ENCODE results near the gene GPC3. TPM values are rescaled to one million over a fixed set of nuclear protein-coding genes. Genes with fewer than 3 reads are reported as not detected.
"Not testable (repeated sequence)": the region's sequence is repeated elsewhere in the genome, so short reads cannot be mapped to it uniquely, and the experiment has no call there.

Gene GPC3
- polyA plus RNA-seq, 12 donors = 274 to 737 (median 386) TPM

DNA sequence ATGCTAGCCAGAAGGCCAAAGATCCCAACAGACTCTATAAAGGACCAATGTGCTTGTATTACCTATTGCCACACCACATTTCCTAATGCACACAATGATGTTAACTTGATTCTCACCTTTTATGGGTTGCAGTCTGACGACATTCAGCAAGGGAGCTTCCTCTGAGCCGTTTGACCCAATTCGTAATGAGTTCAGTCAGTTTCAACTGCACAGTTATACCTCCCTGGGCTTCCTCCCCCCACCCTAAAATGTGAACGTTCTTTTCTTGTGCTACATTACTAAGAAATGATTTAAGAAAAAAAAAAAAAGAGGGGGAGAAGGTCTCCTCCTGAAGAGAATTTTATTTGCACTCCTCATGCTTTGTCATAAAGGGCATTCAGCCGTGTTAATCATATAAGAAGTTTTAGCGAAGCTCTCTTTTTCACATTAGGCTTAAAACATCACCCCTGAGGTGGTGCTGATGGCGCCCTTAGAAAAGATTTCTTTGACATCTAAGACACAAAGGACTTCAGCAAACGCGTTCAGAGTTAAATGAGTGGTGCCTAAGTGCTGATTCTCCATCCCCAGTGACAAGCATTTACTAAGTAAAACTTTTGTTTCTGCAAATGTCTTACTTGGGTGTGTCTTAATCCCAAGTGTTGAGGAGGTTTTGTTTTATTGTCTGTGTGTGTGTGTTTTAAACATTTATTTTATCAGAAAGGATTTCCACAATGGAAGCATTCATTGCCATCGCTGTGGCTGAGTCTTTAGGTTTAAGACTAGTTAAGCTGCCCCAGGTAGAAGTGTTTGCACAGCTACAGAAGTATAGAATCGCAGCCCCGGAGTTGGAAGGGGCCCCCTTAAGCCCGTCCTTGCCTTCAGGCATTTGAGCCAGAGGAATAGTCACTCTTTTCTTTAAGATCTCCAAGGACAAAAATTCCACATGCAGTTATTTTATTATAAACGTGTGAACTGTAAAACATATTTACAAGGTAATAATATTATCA lies 15.2 kb upstream of the GPC3 start:
- no peak for DNase-seq

DNA sequence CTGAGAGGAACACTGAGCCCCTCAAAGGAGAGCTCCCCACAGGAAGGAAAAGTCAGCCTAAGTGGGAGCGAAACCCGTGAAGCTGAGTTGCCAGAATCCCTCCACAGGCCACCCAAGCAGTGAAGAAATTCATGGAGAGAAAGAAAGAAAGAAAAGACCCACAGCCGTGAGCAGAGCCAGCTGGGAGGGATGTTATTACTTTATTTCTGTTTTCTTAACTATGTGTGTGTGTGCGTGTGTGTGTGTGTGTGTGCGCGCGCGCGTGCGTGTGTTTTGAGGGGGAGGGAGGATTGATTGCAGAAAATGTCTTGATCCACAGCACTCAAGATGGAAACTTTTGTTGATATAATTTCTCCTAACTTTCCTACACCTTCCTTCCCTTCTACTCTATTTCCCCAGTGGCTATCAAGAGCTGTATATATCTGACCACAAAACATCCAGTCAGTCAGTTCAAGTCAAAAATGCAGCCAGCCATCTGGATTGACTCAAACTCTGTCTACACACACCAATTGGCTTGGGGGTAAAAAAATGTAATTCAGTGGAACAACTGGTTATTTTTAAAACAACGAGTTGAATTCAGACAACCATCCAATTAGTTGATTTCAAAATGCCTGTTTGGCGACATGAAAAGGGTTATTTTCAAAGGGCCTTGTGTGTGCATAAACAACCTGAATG lies 13.8 kb upstream of the GPC3 start:
- DNase-seq = no peak

DNA sequence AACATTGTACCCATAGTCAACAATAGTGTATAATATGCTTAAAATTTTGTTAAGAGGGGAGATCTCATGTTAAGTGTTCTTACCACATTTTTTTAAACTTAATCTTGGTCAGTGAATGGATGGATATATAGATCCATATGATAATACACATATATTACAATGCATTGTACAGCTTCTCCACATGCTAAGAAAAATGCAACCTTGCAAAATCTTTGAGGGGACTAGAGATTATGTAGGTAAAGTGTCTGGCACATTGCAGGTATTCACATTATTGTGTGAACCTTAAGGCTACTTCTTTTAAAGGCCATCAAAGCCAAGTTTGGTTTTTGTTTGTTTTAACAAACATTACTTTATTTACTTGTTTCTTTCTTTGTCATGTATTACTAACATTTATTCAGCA lies 10.4 kb upstream of the GPC3 start:
- DNase-seq = no peak

DNA sequence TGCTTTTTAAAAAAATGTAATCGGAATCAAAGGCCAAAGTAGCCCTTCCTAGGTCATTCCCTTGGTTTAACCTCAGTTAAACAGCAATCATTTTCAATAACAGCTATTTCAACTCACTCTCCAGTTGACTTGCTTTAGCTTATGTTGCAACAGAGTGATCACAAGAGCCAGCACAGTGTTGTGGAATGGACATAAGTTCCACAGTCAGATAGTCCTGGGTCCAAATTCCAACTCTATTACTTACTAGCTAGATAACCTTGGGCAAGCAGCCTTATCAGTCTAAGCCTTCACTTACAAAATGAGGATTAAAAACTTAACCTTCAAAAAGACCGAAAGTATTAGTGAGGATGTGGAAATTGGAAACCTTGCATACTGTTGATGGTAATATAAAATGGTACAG lies 9.2 kb upstream of the GPC3 start:
- DNase-seq = no peak

DNA sequence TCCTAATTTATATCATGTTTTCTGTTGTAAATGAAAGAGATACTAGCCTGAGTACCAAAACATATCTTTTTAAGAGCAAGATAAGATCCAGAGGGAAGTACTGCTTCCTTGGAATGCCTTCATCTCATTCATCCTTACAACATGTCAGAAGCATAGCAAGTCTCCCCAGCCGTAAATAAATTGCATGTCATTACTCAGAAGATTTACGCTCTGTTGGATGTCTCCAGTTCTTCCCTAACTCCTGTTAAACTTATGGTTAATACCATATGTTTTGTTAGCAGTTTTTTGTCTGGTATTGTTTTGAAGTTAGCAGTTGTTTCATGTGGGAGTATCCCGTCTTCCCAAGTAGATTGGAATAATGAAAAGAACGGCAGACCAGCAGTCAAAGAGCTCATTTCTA lies 7.5 kb upstream of the GPC3 start:
- DNase-seq = no peak

DNA sequence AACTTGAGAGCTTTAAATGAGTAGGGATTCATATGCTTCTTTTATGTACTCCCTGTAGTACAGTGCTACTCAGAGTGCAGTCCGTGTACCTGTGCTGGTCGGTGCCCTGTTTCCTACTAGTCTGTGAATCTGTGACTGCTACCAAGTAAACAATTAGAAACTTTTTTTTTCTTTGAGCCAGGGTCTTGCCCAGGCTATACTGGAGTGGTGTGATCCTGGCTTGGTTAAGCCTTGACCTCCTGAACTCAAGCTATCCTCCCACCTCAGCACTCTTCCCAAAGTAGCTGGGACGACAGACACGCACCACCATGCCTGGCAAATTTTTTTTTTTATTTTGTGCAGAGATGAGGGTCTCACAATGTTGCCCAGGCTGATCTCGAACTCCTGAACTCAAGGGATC lies 6.4 kb upstream of the GPC3 start:
- DNase-seq = no peak

DNA sequence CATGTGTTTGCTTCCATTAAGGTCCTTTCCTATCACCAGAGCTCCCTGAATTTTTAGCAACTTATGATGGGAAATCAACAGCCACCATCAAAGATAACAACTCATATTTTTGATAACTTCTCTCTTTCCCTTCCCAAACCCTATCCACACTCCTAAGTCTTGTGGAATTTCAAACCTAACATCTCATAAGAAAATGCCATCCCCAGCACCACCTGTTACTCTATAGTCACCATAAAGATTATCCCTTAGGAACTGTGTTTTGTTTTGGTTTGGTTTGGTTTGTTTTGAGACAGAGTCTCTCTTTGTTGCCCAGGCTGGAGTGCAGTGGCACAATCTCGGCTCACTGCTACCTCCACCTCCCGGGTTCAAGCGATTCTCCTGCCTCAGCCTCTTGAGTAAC lies 5.7 kb upstream of the GPC3 start:
- not testable (repeated sequence) for DNase-seq

DNA sequence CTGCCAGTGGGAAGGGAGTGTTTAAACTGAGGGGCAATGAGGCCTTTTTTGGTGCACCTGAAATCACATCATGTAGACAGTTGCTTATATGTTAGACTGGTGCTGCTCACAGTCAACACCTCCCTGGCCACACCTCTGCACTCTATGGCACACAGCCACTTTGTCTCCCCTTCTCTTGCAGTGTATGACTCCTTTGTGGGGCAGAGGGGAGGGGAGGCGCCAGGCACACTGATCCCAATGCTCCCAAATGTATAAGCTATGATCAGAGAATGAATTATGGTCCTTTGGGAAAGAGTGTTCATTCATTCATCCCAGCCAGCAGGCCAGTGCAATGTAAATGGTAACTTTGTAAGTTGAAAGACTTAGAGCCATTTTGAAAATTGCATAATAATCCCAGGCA lies 4.6 kb upstream of the GPC3 start:
- no peak for DNase-seq

DNA sequence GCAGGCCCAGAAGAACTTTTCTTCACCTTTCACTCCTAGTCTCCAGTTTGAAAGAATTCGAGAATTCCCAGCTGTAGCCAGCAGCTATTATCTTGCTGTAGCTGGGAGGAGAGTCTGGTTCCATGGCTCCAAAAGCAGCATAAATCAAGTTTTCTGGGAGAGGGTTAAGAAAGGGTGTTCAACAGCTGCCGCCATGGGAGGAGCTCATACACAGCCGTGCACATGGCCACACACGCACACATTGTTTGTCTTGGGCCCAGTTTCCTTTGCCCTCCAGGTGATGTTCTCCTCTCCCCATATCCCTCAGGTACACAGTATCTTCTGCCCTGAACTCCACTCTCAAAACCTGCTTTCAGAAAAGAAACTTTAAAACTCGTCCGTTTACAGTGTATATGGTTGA lies 4.1 kb upstream of the GPC3 start:
- DNase-seq = no peak

DNA sequence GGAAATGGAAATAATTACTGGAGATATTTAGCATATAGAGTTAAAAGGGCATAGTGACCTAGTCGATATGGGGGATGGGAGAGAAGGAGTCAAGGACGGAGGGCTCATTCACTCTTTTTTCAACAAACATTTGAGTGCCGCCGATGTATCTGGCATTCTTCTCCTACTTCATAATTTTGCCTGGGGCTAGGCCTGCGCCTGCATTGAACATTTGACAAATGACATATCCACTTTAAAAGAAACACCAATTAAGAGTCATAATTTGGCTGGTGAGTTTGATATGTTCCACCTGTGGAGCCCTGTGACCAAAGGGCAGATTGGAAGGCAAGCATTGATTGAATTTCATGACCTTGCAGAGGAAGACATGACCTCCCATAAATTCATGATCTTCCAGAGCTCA lies 2.6 kb upstream of the GPC3 start:
- no peak for DNase-seq

DNA sequence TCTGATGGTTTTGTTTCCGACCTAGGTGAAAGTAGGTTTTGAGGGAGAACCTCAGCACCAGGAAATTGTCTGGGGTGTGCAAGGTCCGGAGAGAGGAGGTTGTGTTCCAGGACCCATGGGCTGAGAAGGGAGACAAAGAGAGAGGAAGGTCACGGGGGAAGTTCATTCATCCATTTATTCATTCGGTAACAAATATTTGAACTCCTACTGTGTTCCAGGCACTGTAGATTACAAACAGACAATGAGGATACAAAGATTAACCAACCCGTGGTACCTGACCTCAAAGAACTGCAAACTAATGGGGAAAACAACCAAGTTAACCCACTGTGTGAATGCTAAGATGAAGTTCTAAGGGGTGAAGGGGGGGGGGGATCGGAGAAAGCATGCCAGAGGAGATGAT lies 1.8 kb upstream of the GPC3 start:
- DNase-seq = no peak

DNA sequence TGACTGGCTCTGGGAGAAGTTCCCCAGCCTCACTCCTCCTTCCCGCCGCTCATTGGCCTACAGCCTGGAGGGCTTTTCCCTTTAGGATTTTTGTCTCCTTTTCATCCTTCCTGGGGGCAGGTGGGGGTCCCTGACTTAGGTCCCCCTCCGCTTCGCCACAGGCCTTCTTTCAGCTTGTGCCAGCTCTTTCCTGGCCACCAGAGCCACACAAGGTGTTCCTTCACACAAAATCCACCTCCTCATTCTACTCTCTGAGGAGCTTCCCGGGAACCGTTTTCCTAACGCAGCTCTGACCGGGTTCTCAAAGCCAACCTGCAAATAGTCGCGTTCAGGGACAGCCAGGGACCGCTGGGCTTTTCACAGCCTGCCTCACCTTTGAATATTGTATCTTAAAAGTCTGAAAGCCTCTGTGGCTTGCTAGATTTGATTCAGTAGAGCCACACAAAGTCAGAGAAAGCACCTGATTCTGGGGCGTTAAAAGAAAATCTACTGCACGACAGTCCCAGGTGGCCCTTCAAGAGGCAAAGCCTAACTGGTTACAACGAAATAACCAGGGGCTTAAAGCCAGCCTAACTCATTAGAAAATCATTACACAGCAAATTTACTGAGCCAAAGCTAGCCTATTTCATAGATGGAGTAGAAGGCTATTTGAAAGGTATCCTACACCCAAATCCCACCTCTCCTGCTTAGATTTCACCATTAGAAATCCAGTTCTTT lies 731 bp upstream of the GPC3 start:
- DNase-seq = no peak

DNA sequence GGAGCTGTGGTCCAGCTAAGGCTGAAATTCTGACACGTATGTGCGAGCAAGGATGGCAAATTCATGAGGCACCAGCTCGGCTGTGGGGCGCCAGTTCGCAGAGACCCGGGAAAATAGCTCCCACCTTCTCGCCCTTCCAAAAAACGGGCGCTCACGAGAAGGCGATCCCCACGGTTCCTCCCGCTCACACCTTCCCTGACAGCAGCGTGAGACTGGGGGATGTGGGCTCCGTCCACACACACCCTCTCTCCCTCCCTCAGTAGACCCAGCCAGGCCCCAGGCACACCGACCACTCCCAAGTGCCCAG lies 584 bp downstream of the GPC3 start:
- DNase-seq = no peak

DNA sequence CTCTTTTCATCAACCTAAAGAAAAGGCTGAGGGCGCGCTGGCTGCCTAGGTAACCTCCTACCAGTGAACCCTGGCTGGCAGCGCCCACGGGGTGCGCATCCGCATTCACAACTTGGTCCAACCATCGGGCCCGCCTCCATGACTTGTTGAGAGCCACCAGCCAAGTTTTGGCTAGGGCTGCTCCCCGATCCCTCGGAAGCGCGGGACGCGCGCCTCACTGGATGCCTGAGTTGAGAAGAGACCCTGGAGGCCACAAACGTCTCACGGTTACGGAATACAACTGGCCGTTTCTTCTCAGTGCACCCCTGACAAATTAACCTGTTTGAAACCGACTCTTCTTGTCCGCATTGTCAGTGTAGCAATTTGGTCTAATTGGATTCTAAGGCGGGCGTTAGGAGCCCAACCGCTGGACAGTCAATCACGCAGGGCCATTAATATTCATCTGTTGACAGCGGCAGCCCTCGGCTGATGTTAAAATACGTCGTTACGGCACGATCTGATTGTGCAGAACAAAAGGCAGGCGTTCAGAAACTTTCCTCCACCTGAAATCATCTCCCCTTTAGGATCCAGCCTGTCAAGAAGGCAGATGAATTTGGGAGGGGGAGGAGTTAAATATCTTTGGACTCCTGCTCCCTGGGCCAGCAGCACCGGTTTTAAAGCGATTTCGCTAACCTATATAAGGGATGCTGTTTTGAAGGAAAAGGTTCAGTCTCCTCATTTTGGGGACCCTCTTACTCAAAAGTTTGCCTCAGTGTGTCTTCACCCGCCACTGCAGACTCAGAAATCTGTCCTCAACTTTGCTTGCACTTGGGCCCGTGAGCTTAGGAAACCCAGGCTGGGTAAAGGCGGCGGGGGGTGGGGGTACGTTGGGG lies 1.2 kb downstream of the GPC3 start:
- DNase-seq = no peak

DNA sequence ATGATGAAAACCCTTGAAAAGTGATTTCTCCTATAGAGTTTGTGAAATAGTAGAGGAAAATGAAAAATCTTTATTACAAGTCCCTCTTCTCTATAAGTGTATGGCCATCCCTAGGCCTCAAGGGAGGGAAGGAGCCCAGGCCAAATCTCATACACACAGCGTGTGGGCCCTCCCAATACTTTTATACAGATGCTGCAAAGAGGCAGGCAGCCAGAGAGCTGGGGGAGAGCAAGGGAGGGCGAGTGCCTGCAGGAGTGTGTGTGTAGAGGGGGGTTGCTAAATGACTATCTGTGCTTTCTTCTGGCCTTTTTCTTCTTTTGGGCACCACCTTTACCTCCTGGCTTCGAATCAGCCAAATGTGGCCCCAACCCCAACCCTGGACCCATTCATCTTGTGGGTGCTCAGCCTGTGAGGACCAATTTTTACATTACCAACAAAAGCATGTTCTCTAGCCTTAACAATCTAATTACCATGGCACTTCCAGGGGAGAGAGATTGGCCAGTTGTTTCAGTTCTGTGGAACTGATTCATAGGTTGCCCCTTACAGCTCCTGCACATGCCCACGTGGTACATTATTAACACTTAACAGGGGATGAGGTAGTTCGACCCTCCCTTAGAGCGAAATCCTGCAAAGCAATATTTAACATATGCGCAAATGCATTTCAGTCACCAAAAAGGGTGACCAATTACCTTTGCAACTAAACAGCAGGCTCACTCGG lies 2.0 kb downstream of the GPC3 start:
- DNase-seq = no peak

DNA sequence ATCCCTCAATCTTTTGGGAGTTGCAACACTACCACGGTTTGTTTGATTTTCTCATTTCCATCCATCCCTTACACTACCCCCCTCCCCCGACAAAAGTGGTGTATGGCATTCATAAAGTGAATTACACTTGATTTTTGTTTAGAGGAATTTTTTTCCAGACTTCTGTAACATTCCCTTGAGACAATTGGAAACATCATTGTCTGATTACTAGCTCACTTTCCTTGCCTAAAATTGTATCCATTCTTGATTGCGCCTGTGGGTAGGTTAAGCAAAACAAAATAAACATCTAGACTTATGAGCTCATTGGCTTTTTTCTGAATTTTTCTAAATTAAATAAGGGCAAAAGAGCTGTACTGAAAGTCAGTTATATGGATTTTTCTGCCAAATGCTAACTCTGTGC lies 3.5 kb downstream of the GPC3 start:
- no peak for DNase-seq

DNA sequence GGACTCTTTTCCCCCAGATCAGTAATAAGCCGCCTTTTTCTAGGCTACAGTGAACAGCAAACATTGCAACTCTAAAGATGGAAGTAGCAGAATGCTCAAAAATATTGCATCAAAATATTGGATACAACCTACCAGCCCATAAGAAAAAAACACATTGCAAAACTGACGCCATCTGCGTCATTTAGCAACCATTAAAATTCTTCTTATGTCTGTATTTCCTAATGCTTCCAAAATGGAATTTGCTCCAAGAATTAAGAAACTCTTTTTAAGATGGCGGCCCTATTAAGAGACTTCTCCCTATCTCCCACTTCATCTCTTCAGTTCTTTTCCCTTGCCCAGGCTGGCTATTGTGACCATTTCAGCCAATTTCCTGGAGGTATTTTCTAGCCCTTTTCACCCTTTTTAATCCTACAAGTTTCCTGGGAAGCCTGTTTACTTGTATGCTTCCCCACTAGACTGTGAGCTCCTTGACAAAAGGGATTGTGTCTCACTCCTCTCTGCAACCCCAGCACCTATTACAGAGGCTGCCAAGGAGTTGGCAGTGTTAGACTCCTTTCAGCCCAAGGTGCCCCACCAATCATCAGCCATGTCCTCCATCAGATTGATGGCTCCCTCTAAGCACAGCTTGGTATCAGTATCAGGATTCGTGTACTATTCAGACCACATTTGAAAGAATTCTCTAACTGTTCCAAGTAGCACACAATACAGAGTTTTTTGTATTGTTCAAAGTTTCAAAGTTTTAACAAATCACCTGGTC lies 4.4 kb downstream of the GPC3 start:
- no peak for DNase-seq

DNA sequence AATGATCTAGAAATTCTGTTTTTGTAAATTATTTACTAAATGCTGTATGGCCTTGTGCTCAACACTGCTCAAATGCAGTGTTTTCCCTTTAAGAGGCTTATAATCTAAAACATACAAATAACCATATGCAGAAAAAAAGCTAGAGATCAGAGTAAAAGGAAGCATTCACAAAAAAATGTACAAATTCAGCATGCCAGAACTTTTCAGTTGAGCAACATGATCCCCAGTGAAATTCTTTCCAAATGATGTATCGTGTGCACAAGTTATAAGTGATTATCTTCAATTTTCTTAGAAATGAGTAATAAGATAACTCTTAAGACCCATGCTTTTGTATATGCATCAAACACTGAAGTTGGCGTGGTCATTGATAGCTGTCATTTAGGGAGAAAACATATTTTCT lies 5.0 kb downstream of the GPC3 start:
- DNase-seq = no peak

DNA sequence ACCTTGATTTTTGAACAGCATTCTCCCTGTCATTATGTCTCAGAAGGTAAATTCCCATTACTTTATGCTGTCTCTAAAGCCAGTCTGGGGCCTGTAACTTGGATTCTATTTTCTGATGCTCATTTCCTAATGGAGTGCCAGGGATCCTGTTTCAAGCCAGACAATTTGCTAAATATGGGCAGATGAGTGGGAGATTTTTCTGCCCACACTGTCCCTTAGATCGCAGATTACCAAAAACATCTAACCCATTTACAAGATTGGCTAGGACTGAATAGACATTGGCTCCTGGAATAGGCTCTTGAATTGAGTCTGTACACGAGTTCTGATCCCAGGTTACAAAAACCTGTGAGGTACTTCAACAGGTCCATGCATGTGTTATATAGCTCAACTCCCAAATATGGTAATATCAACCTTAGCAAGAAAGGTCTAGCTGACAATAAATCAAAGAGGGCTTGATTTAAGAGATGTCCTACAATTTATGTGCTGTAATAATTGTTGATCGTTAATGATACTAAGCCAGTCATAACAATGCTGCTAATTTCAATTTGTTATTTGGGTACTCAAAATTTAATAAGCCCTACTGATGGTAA lies 5.7 kb downstream of the GPC3 start:
- DNase-seq = no peak

DNA sequence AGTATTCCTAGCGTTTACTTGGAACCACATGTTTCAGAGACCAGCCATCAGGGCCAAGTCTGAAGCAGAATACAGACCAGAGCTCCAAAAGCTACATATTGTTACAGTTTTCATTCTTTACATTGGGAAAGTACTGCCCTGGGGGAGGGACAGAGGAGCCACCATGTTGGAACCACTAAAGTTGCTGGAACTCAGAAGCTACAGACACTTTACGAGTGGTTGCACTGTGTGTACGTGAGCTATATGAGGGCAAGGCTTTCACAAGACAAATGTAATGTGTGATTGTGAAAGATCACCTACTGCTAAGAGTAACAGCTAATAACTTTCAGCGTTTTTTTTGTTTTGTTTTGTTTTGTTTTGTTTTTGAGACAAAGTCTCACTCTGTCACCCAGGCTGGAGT lies 11.7 kb downstream of the GPC3 start:
- DNase-seq = no peak

All from muscle of arm (tissue), 12 donors.